Nephron progenitor cell (in vitro differentiated cells): ENCODE results near the gene RTF1.
"Not testable (repeated sequence)": the region's sequence is repeated elsewhere in the genome, so short reads cannot be mapped to it uniquely, and the experiment has no call there.

Experiments used
- DNase-seq: peaks from one replicate; pipeline ENCODE4 v3.0.0; 2021
- H3K27ac Mint-ChIP-seq: 2 replicates; pipeline ENCODE4 v1.8.0; 2021; ENCODE audit warnings: mild to moderate bottlenecking, moderate library complexity, mixed read lengths
- H3K27me3 Mint-ChIP-seq: 2 replicates; pipeline ENCODE4 v1.8.0; 2021; ENCODE audit warnings: mild to moderate bottlenecking, low read depth, mixed read lengths; ENCODE audit not compliant: poor library complexity
- H3K36me3 Mint-ChIP-seq: 2 replicates; pipeline ENCODE4 v1.8.0; 2021; ENCODE audit warnings: low read depth, mixed read lengths
- H3K4me1 Mint-ChIP-seq: 2 replicates; pipeline ENCODE4 v1.8.0; 2021; ENCODE audit warnings: mixed read lengths
- H3K4me3 Mint-ChIP-seq: 2 replicates; pipeline ENCODE4 v1.8.0; 2021; ENCODE audit warnings: mild to moderate bottlenecking, moderate library complexity, mixed read lengths
- H3K9me3 Mint-ChIP-seq: 2 replicates; pipeline ENCODE4 v1.8.0; 2021; ENCODE audit warnings: mild to moderate bottlenecking, moderate library complexity, mixed read lengths
- CTCF ChIP-seq: fragments of 200-600 bp; sonication (generic); IDR thresholded peaks from 2 replicates; pipeline ENCODE4 v1.5.0; 2021; ENCODE audit warnings: antibody characterized with exemption

Gene RTF1

DNA sequence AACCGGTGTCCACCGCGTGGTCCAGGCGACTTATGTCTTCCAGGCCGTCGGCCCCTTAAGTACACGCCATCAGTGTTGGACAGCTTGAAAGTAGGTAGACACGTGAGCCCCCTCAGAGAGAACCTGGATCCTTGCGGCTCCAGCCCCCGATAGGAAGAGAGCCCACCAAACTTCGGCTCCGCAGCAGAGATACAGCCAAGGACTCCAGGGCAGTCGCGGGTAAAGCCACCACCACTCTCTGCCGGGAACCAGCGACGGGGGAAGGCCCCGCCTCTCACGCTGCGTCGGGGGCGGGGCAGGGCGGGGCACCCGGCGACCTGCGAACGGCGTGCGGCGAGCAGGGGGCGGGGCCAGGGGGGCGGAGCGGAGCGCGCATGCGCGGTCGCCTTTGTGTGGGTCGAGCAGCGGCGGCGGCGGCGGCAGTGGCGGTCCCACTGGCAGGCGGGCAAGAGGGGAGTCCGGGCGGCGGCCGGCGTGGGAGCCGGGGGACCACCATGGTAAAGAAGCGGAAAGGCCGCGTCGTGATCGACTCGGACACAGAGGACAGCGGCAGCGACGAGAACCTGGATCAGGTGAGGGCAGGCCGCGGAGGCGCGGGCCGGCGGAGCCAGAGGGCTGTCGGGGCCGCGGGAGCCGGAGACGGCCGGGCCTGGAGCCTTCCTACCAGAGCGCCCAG is at the start of gene RTF1:
Gene RTF1 (plus strand): TSS at position 354 of the 676 bp plus-strand sequence. CDS start 21 bp downstream, at position 375.
- Mint-ChIP-seq H3K27ac (peak within 1 kb of the TSS; percentile 97), H3K4me1 (peaks cover 37% of the 10 kb centered on the region), H3K27me3 (no peaks in the 10 kb centered on the region), H3K9me3 (no peaks in the 10 kb centered on the region), H3K36me3 (peaks cover 14% of the 10 kb centered on the region), H3K4me3 (peak within 1 kb of the TSS; percentile 98)
- no peak for TF ChIP-seq CTCF
- DNase-seq = peak; percentile 100

DNA sequence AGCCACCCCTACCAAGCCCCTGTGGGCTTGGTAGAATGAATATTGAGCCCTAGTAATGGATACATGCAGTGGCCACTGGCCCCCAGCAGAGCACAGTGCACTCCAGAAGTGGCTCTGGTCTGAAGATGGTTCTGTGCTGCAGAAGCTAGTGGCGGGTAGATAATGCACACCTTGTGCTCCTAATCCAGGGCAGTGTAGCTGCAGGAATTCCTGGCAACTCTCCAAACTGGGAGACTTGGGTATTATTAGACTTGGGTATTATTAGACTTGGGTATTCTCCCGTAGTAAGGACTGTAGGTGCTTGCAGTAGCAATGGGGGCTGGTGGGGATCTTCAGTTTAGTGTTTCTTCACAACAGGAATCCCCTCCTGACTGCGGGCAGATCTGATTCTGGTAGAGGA is 49.5 kb upstream of the RTF1 start:
- Mint-ChIP-seq H3K27me3 (no peaks in the 10 kb centered on the region), H3K27ac (no peak overlapping the region), H3K4me3 (no peak overlapping the region), H3K4me1 (no peaks in the 10 kb centered on the region), H3K9me3 (no peaks in the 10 kb centered on the region), H3K36me3 (peaks cover 76% of the 10 kb centered on the region)
- DNase-seq = no peak
- no peak for TF ChIP-seq CTCF

- H3K36me3 Mint-ChIP-seq = peaks cover 63% of the 10 kb centered on the region
- DNase-seq = no peak
- H3K27me3 Mint-ChIP-seq = peaks cover 5% of the 10 kb centered on the region
- no peak overlapping the region for H3K4me3 Mint-ChIP-seq
- peaks cover 13% of the 10 kb centered on the region for H3K9me3 Mint-ChIP-seq
- no peaks in the 10 kb centered on the region for H3K4me1 Mint-ChIP-seq
- H3K27ac Mint-ChIP-seq = no peak overlapping the region
- TF ChIP-seq CTCF = no peak
Observed at GRCh38 chr15:41377978-41378377, 38.9 kb upstream of the RTF1 start.

GRCh38 chr15:41383974-41384749 is 32.7 kb upstream of the RTF1 start:
- H3K36me3 Mint-ChIP-seq = peaks cover 47% of the 10 kb centered on the region

GRCh38 chr15:41387646-41388045 is 29.2 kb upstream of the RTF1 start:
- no peak overlapping the region for H3K4me3 Mint-ChIP-seq
- peaks cover 31% of the 10 kb centered on the region for H3K36me3 Mint-ChIP-seq
- DNase-seq = no peak
- peak overlapping the region; percentile 90 for H3K27ac Mint-ChIP-seq
- H3K9me3 Mint-ChIP-seq = peaks cover 3% of the 10 kb centered on the region
- TF ChIP-seq CTCF = no peak
- peaks cover 3% of the 10 kb centered on the region for H3K27me3 Mint-ChIP-seq
- H3K4me1 Mint-ChIP-seq = no peaks in the 10 kb centered on the region

More at GRCh38 chr15:41383974-41384749, 32.7 kb upstream of the RTF1 start:
- not testable (repeated sequence) for H3K27me3 Mint-ChIP-seq, H3K27ac Mint-ChIP-seq, H3K4me3 Mint-ChIP-seq, H3K4me1 Mint-ChIP-seq, DNase-seq
- peaks cover 15% of the 10 kb centered on the region for H3K9me3 Mint-ChIP-seq

DNA sequence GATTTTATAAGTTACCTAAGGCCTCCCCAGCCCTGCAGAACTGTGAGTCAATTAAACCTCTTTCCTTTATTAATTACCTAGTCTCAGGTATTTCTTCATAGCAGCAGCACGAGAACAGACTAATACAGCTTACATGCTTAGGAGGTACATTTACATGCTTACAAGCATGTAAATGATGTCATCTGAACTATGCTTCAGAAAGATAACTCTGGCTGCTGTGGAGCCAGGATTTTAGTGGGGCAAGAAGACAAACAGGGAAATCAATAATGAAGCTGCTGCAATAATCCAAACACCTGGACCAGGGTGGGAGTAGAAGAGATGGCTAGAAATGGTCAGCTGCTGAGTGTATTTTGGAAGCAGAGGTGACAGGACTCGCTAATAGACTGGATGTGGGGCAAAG is 24.2 kb upstream of the RTF1 start:
- H3K4me3 Mint-ChIP-seq = no peak overlapping the region
- DNase-seq = no peak
- no peak for TF ChIP-seq CTCF
- no peaks in the 10 kb centered on the region for H3K9me3 Mint-ChIP-seq
- H3K36me3 Mint-ChIP-seq = peaks cover 47% of the 10 kb centered on the region
- H3K27me3 Mint-ChIP-seq = peaks cover 2% of the 10 kb centered on the region
- H3K27ac Mint-ChIP-seq = peak overlapping the region; percentile 19
- H3K4me1 Mint-ChIP-seq = no peaks in the 10 kb centered on the region
